Right lobe of liver (tissue), 4 donors: Measurements from ENCODE around the gene CDK5.

Experiments used
- CTCF ChIP-seq, 4 donors: fragments of 200-600 bp in 3 of 4; fragments of 450-650 bp in 1 of 4; IDR thresholded peaks; one replicate each; pipeline versions ENCODE4 v1.5.1 to v1.8.0; 2016 to 2022; ENCODE audit warnings: antibody characterized with exemption in 4 of 4, mild to moderate bottlenecking in 2 of 4
- POLR2A ChIP-seq: fragments of 450-650 bp; IDR thresholded peaks from one replicate; pipeline ENCODE4 v1.6.1; 2017; ENCODE audit warnings: antibody characterized with exemption, mild to moderate bottlenecking
- donor health status: DM: no; HTN: no; CAD: no.
- donor health status: DM: no; HTN: no; CAD: no.
- donor health status: DM: no; HTN: yes; CAD: no.

GRCh38 chr7:151062399-151063211, 4.9 kb upstream of the CDK5 start:
- TF ChIP-seq CTCF (IDR thresholded peaks at IDR 0.05) (no peak), POLR2A (peak; percentile 61)
